GM18870 (cell line): ENCODE results near the gene FUZ.
"Not testable (repeated sequence)": the region's sequence is repeated elsewhere in the genome, so short reads cannot be mapped to it uniquely, and the experiment has no call there.

Experiments
- ATAC-seq: cut with Tn5 transposase; IDR thresholded peaks from one replicate; pipeline ENCODE4 v1.9.1; 2021; ENCODE audit warnings: moderate library complexity; ENCODE audit not compliant: unreplicated experiment

The FUZ gene

DNA sequence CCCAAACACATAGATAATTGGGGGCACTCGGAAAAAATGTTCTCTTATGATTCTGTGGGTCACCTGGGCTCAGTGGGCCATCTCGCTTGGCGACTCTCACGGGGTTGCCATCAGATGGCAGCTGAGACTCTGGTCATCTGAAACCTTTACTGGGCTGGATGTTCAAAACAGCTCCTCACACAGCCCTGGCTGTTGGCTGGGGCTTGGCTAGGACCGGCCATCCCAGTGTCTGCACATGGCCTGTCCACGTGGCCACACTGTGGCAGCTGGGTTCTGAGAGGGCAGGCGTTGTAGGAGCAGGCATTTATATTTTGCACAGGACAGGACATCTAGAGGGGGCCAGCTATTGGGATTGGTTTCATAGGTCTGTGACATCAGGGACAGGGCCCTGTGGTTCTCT is 20.5 kb upstream of the FUZ start:
- no peak for ATAC-seq

- ATAC-seq, result no peak
Measured at GRCh38 chr19:49832556-49832955, 19.5 kb upstream of the FUZ start.

GRCh38 chr19:49831592-49831991 is 18.5 kb upstream of the FUZ start:
- no peak for ATAC-seq

DNA sequence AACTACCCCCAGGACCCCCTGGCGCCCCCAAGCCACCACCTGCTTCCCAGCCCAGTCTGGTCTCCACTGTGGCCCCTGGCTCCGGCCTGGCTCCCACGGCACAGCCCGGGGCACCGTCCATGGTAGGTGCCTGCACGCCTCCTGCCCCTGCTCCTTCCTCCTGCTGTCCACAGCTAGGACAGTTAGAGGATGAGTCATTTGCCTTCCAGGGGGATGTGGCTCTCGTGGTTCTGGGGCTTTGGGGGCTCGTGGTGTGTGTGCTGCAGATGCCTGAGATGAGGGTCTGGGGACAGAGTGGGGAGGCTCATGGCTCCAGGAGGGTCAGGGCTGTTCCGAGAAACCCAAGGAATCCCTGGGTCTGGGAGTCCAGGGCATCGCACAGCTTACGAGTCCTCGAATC is 17.7 kb upstream of the FUZ start:
- ATAC-seq, result no peak

- no peak for ATAC-seq
Measured at GRCh38 chr19:49829721-49830120, 16.6 kb upstream of the FUZ start.

- ATAC-seq, result no peak
Measured at GRCh38 chr19:49829200-49829599, 16.1 kb upstream of the FUZ start.

GRCh38 chr19:49827034-49827433 is 13.9 kb upstream of the FUZ start:
- no peak for ATAC-seq

DNA sequence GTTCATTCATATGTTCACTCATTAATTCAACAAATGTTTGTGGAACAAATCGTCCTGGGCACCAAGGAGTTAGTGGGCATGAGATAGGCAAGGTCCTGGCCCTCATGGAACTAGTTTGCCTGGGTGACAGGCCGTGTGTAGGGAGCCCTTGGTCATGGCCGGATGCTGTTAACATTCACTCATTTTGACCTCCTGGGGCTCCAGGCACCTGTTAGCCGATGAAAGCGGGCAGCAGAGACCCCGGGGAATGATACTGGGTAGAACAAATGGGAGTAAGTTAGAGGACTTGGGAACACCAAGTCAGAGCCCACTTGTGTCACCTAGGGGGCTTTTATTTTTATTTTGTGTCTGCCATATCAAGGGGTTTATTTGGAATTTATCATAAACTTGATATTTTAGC is 11.6 kb upstream of the FUZ start:
- ATAC-seq, result no peak

DNA sequence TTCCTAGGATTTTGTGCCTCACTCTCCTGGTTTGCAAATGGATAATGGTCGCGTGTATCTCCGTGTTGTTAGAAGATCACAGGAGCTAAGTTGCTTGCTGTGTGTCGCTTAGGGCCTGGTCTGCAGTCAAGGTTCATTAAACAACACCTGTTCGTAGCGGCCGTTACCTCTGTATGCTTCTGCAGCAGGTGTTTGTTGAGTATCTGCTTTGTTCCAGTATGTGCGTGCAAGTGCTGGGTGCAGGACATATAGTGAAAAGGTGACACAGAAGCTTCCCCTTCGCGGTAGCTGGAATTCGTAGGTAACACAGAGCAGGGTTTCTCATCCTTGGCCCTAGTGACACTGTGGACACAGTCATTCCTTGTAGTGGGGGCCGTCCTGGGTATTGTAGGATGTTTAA is 10.4 kb upstream of the FUZ start:
- no peak for ATAC-seq

DNA sequence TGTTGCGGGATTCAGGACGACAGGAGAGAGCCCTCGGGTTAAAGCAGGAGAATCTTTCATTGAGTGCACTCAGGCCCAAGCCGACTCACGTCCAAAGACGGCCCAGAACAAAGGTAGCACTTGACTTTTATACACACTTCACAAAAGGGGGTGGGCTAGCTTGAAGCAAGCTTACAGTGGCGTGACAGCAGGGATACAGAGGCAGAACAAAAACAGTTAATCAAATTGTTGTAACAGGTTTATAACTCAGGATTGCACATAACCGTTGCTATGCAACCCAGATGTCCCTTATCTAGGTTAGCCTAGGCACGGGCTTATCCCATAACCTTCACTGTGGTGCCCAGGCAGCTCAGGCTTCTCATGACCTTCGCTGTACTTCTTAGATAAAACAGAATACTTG is 7.0 kb upstream of the FUZ start:
- no peak for ATAC-seq

DNA sequence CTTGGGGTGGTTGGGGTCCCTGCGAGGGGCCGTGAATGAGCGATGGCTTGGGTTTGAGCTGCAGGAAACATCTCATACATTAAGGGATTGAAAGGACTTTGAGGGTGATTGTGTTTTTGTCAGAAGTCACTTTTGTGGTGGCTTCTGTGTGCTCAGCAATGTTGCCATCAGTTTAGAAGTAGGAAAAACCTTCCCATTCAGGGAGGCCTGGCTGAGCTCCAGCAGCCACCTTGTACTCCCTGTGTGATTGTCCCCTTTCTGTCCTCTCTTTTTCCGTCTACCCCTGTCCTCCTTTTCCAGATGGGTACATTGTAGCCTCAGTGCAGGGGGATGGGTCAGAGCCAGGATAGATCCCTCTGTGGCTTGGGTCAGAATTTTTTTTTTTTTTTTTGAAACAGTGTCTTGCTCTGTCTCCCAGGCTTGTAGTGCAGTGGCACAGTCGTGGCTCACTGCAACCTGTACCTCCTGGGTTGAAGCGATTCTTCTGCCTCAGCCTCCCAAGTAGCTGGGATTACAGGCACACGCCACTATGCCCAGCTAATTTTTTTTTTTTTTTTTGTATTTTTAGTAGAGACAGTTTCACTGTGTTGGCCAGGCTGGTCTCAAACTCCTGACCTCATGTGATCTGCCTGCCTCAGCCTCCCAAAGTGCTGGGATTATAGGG is 6.5 kb upstream of the FUZ start:
- ATAC-seq, result not testable (repeated sequence)

GRCh38 chr19:49818649-49819370 is 5.7 kb upstream of the FUZ start:
- ATAC-seq, result no peak

DNA sequence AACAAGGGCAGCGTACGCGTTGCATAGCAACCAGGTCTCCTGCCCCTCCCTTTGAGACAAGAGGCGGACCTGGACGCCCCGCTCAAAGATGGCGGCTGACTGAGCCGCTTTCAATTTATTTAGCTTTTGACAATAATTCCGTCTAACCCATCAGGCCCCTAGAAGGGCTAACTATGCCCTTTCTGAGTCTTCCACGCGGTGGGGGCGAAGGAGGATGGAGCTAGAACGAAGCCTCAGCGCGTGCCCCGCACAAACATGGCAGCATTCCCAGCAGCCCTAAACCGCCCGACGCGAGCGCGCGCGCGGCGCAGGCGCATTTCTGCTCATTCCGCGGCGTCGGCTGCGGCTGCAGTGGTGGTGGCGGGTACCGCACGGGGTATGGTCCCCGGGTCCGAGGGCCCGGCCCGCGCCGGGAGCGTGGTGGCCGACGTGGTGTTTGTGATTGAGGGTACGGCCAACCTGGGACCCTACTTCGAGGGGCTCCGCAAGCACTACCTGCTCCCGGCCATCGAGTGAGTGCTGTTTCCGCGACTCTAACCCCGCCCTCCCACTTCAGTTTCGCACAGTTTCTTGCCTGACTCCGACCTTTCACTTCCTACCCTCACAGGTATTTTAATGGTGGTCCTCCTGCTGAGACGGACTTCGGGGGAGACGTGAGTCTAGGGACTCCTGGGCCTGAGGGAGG is 5.0 kb upstream of the FUZ start, which contains the start of gene MED25:
TSS of gene MED25 (plus strand) at position 326 of the 685 bp plus-strand sequence. CDS start at position 379, 53 bp downstream.
- peak; percentile 47 for ATAC-seq

DNA sequence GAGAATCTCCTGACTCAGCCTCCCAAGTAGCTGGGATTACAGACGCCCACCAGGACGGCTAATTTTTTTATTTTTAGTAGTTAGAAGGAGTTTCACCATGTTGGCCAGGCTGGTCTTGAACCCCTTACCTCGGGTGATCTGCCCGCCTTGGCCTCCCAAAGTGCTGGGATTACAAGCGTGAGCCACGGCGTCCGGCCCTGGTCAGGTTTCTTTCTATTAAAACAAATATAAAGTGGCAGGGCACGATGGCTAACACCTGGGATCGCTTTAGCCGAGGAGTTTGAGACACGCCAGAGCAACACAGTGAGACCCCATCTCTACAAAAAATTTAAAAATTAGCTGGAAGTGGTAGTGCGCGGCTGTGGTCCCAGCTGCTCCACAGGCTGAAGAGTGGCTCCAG is 3.5 kb upstream of the FUZ start:
- ATAC-seq, result no peak

DNA sequence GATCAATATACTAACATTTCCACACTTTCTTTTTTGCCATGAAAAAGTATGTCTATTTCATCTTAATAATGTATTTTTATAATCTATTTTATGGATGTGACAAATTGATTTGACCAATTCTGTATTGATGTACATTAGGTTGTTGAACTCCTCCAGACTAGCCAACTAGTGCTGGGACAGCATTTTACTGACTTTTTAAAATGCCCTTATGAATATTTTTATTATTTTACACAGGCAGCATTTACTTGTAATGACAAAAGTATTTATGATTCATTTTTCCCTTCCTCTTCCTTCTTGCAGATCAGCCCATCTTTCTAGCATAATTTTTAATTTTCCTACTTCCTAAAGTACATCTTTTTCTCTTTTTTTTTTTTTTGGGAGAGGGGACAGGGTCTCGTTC is 918 bp upstream of the FUZ start:
- ATAC-seq, result no peak

- ATAC-seq, result no peak
Measured at GRCh38 chr19:49812452-49812996, 568 bp downstream of the FUZ start.

DNA sequence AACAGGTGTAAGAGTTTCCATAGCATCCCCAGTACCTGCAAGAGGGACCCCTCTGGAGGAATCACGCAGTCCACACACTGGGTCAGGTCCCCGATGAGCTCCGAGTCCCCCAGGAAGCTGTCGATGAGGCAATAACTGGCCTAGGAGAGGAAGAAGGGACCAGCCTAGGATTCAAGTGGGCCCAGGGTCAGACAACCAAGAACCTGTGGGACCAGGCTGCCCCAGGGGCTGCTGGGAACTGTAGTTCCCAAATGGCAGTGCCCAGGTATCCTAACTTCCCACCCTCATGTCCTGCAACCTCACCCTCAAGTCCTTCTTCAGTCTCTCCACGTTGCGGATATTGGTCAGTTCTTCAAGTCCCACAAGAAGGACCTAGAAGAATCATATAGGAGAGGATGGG is 1.8 kb downstream of the FUZ start:
- no peak for ATAC-seq

GRCh38 chr19:49809941-49810389 is 3.1 kb downstream of the FUZ start:
- no peak for ATAC-seq

DNA sequence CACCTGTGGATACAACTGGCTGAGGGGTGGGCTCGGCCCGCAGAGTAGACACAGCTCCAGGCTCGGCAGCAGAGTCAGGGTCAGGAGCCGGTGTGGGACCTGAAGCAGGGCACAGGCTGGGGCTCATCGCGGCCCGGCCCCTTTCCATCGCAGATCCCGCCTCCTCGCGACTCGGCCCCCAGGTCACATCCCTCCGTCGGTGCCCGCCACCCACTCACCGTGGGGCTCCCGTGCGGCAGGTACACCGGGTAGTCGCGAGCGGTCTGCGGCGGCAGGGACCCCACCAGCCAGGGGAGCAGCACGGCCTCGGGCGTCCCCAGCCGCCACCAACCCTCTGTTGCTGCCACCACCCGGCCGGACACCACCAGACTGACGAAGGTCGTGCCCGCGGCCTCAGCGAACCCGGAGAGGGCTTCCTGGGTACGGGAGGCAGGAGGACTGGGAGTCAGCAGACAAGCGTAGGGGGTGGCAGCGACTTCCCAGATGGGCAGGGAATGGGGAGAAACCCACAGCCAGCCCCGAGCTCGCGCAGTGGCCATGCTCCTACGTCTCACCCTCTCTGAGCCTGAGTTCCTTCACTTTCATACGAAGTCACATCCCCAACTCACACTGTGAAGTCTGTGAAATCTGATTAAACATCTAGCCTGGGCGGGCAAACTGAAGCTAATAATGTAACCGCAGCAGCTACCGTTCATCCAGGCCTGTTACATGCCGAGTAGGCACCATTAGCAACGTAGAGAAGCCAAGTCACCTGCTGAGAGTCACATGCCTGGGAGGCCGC is 3.7 kb downstream of the FUZ start:
- no peak for ATAC-seq

DNA sequence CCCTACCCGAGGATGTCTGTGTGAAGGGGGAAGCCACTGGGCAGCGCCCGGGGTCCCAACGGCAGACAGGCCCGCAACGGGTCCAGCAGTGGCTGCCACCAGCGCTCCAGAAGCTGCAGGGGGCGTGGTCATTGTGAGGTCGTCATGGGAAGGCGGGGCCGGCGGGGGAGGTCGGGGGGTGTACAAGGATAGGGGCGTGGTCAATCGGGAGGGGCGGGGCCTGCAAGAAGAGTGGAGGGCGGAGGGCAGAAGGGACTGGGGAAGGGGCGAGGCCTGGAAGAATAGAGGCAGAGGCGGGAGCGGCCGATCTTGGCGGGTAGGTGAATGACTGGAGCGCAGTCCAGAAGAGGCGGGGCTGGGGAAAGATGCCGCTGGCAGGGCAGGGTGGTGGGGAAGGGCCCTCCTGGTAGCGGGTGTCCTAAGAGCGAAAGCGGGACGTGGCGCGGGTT is 4.4 kb downstream of the FUZ start:
- ATAC-seq, result no peak
